Mesendoderm (in vitro differentiated cells): Measurements from ENCODE around the gene ELOVL1.
A peak's percentile ranks its signal among the peaks of the same experiment; 100 is the strongest.

Experiments
- DNase-seq: peaks from one replicate; pipeline ENCODE4 v3.0.0; 2013
- H2AK5ac ChIP-seq: 2 replicates; pipeline ENCODE4 v1.6.1; 2013; ENCODE audit warnings: low read length, inconsistent platforms
- H2BK120ac ChIP-seq: 2 replicates; pipeline ENCODE4 v1.6.1; 2013; ENCODE audit warnings: low read depth, mild to moderate bottlenecking, low read length, moderate library complexity, mixed read lengths
- H2BK15ac ChIP-seq: replicated peaks from 2 replicates; pipeline ENCODE4 v1.6.1; 2013; ENCODE audit warnings: low read depth, mild to moderate bottlenecking, moderate library complexity
- H2BK5ac ChIP-seq: 2 replicates; pipeline ENCODE4 v1.6.1; 2013; ENCODE audit warnings: low read length, inconsistent platforms
- H3K18ac ChIP-seq: 2 replicates; pipeline ENCODE4 v1.6.1; 2013; ENCODE audit warnings: mild to moderate bottlenecking, low read length, mixed read lengths
- H3K23ac ChIP-seq: one replicate; pipeline ENCODE4 v1.6.1; 2013; ENCODE audit warnings: low read length
- H3K27ac ChIP-seq: 2 replicates; pipeline ENCODE4 v1.5.1; 2013; ENCODE audit warnings: low read depth, mild to moderate bottlenecking, inconsistent platforms, low read length, moderate library complexity
- H3K27me3 ChIP-seq: 2 replicates; pipeline ENCODE4 v1.6.1; 2013; ENCODE audit warnings: low read length, control low read depth, mild to moderate bottlenecking, inconsistent platforms; ENCODE audit not compliant: insufficient read depth, poor library complexity
- H3K36me3 ChIP-seq: 2 replicates; pipeline ENCODE4 v1.6.1; 2013; ENCODE audit warnings: low read length, inconsistent platforms; ENCODE audit not compliant: control insufficient read depth, insufficient read depth
- H3K4ac ChIP-seq: one replicate; pipeline ENCODE4 v1.6.1; 2013; ENCODE audit warnings: low read depth, mild to moderate bottlenecking, low read length, moderate library complexity
- H3K4me1 ChIP-seq: 2 replicates; pipeline ENCODE4 v1.6.1; 2013; ENCODE audit warnings: low read depth, low read length, inconsistent platforms; ENCODE audit not compliant: control insufficient read depth
- H3K4me2 ChIP-seq: 2 replicates; pipeline ENCODE4 v1.6.1; 2013; ENCODE audit warnings: low read length
- H3K4me3 ChIP-seq: 2 replicates; pipeline ENCODE4 v1.5.1; 2013; ENCODE audit warnings: mild to moderate bottlenecking, low read length
- H3K56ac ChIP-seq: one replicate; pipeline ENCODE4 v1.6.1; 2013; ENCODE audit warnings: low read length
- H3K79me1 ChIP-seq: 2 replicates; pipeline ENCODE4 v1.6.1; 2013; ENCODE audit warnings: low read length, inconsistent platforms
- H3K79me2 ChIP-seq: 2 replicates; pipeline ENCODE4 v1.6.1; 2013; ENCODE audit warnings: mild to moderate bottlenecking, low read length; ENCODE audit not compliant: control insufficient read depth, insufficient read depth
- H3K9ac ChIP-seq: 2 replicates; pipeline ENCODE4 v1.6.1; 2013; ENCODE audit warnings: low read length, inconsistent platforms
- H4K5ac ChIP-seq: one replicate; pipeline ENCODE4 v1.6.1; 2013; ENCODE audit warnings: low read length
- H4K8ac ChIP-seq: one replicate; pipeline ENCODE4 v1.6.1; 2013; ENCODE audit warnings: low read depth, mild to moderate bottlenecking, control low read depth, low read length, moderate library complexity
- WGBS: extraction: QIAGEN DNeasy Blood & Tissue Kit; methylation state at CpG from one replicate; pipeline ENCODE4 v1.1.7; 2013; ENCODE audit warnings: low lambda C conversion rate, missing lambda C conversion rate; ENCODE audit not compliant: insufficient coverage; ENCODE audit errors: extremely low coverage; 5-methylcytosine and 5-hydroxymethylcytosine counted together

ELOVL1 gene

DNA sequence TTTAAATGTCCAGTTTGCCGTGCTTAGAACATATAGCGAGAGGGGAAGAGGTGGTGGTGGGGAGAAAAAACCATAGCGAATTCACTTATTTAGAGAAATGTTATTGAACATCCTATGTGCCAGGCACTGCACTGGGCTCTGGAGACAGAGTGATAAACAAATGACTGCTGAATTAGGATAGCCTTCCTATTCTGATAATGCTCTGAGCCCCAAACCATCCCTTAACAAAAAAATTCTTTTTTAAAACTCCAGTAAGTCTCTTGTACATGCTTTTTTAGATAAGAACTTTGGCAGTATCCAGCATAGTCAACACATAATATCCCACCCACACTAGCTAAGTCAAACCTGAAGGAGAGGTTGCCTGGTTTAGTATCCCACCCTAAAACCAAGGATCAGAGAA lies 30.4 kb upstream of the ELOVL1 start:
- DNase-seq: no peak
- H3K4me1 ChIP-seq: no peaks in the 10 kb centered on the region
- no peak overlapping the region for H2BK120ac ChIP-seq
- no peak overlapping the region for H3K18ac ChIP-seq
- no peak overlapping the region for H4K5ac ChIP-seq
- no peak overlapping the region for H4K8ac ChIP-seq
- no peak overlapping the region for H3K56ac ChIP-seq
- no CpG with 5 or more reads among the region's 3 CpGs for WGBS
- no peak overlapping the region for H3K4me3 ChIP-seq
- no peak overlapping the region for H3K23ac ChIP-seq
- H3K4ac ChIP-seq: no peak overlapping the region
- no peak overlapping the region for H2BK15ac ChIP-seq
- no peak overlapping the region for H3K4me2 ChIP-seq
- no peak overlapping the region for H3K9ac ChIP-seq
- no peaks in the 10 kb centered on the region for H3K27me3 ChIP-seq
- H2AK5ac ChIP-seq: no peak overlapping the region
- no peaks in the 10 kb centered on the region for H3K79me1 ChIP-seq
- H3K27ac ChIP-seq: no peak overlapping the region
- H3K36me3 ChIP-seq: no peaks in the 10 kb centered on the region
- H2BK5ac ChIP-seq: no peak overlapping the region
- no peaks in the 10 kb centered on the region for H3K79me2 ChIP-seq

DNA sequence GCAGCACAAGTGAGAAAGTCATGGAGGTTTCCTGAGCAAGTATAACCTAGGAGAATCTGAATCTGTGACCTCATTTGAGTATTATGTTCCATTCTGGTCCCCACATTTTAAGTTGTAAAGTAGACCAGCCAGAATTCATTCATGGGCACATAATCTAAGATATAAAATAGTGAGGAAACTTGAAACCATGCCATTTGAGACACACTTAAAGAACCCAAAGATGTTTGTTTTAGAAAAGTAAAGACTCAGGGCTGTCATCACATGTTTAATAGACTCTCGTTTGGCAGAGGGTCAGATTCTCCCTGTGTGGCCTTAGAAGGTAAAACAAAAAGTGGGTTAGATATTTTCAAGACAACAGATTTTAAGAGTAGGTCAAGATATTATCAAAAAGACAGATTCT lies 28.2 kb upstream of the ELOVL1 start:
- Histone ChIP-seq H3K27ac (no peak overlapping the region), H3K18ac (no peak overlapping the region), H3K9ac (no peak overlapping the region), H3K4me1 (no peaks in the 10 kb centered on the region), H3K4me3 (no peak overlapping the region), H4K8ac (no peak overlapping the region), H3K4me2 (no peak overlapping the region), H3K4ac (no peak overlapping the region), H2BK5ac (no peak overlapping the region), H3K79me1 (no peaks in the 10 kb centered on the region), H3K27me3 (no peaks in the 10 kb centered on the region), H2BK120ac (no peak overlapping the region), H3K23ac (no peak overlapping the region), H4K5ac (no peak overlapping the region), H3K36me3 (no peaks in the 10 kb centered on the region), H2AK5ac (no peak overlapping the region), H3K56ac (no peak overlapping the region), H3K79me2 (no peaks in the 10 kb centered on the region), H2BK15ac (no peak overlapping the region)
- no CpG with 5 or more reads among the region's 1 CpG for WGBS
- DNase-seq: no peak

DNA sequence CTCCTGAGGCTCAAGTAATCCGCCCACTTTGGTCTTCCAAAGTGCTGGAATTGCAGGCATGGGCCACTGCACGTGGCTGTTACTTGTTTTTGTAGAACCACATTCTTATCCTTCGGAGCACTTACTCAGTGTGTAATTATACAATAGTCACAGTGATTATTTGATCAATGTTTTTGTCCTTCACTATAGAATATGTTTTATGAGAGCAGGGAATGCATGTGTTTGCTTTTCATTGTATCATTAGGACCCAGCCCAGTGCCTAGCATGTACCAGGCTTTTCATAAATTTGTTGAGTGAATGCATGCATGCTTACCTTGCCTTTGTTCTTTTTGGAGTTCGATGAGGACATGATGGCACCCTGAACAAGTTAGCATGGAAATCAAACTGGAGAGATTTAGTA lies 27.7 kb upstream of the ELOVL1 start:
- Histone ChIP-seq H3K79me1 (peaks cover 1% of the 10 kb centered on the region), H3K27ac (no peak overlapping the region), H2BK120ac (no peak overlapping the region), H3K4me3 (no peak overlapping the region), H3K4me1 (peaks cover 2% of the 10 kb centered on the region), H3K23ac (no peak overlapping the region), H4K8ac (no peak overlapping the region), H3K4ac (no peak overlapping the region), H4K5ac (no peak overlapping the region), H3K9ac (no peak overlapping the region), H3K27me3 (no peaks in the 10 kb centered on the region), H2AK5ac (no peak overlapping the region), H2BK5ac (no peak overlapping the region), H3K56ac (no peak overlapping the region), H3K18ac (no peak overlapping the region), H2BK15ac (no peak overlapping the region), H3K36me3 (no peaks in the 10 kb centered on the region), H3K79me2 (no peaks in the 10 kb centered on the region), H3K4me2 (no peak overlapping the region)
- no peak for DNase-seq
- no CpG with 5 or more reads among the region's 4 CpGs for WGBS

DNA sequence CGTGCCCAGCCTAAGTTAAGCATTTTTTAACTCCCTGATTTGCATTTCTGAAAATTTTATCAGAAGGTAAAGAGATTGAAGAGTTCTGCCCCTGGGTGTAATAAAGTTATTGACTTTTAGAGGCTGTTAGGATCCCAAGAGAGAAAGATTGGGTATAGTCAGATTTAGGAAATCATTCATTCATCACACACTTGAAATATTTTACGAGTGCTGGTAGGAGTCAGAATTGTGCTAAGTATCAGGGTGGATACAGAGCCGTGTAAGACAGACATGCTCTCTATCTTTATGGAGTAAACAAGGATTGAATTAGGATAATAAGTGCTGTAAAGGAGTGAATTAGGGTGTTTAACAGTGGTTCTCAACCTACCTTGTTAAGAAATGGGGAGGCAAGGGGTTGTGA lies 24.9 kb upstream of the ELOVL1 start:
- peaks cover 12% of the 10 kb centered on the region for H3K79me2 ChIP-seq
- H3K9ac ChIP-seq: no peak overlapping the region
- no peak overlapping the region for H3K4me2 ChIP-seq
- H3K18ac ChIP-seq: no peak overlapping the region
- no peak overlapping the region for H4K5ac ChIP-seq
- no peaks in the 10 kb centered on the region for H3K27me3 ChIP-seq
- H2BK5ac ChIP-seq: no peak overlapping the region
- H4K8ac ChIP-seq: no peak overlapping the region
- no peak overlapping the region for H2BK120ac ChIP-seq
- H3K79me1 ChIP-seq: peaks cover 17% of the 10 kb centered on the region
- no peak overlapping the region for H3K23ac ChIP-seq
- H2AK5ac ChIP-seq: no peak overlapping the region
- H3K4me3 ChIP-seq: no peak overlapping the region
- H3K4me1 ChIP-seq: peaks cover 10% of the 10 kb centered on the region
- H2BK15ac ChIP-seq: no peak overlapping the region
- H3K36me3 ChIP-seq: no peaks in the 10 kb centered on the region
- no peak overlapping the region for H3K4ac ChIP-seq
- no peak overlapping the region for H3K56ac ChIP-seq
- no peak overlapping the region for H3K27ac ChIP-seq
- no peak for DNase-seq
- WGBS: no CpG with 5 or more reads among the region's 3 CpGs

DNA sequence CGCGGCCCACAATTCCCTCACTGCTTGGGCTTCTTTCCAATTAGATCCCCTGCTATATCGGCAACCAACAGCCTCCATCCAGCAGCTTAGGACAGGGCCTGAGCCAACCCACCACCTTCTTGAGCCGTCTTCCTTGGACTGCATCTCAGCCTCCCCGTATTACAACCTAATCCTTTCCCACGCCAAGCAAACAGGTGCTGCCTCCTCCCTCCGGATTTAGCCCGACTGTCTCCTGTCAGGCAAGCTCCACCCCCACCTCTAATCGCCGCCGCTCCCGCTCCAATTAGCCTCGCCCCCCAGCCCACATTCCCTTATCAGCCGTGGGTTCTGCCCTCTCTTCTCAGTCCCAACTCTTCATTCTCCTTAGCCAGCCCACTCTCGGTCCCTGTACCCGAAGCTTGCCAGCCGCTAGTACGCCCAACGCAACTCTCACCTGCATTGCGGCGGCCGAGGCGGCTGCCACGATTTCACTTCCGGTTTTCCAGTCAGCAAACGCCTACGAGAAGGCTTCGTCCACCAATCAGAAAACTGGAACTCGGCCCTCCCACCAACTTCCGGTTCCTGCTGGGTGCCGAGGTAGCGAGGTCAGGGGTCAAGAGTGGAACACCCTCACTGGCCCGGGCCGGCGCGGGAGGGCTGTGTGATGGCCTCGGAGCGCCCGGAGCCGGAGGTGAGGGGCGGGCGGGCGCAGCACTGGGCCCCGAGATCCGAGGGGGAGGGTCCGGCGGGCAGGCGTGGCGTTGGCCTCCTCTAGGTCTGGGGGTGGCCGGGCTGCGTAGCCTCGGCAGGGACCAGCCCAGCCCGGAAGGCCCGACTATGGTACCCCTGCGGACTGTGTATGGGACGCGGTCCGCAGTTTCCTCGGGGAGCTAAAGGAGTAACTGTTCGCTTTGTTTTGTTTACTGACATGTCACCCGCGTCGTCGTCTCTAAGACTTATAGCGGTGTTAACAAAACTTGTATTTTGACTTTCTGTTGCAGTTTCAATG lies 21.8 kb upstream of the ELOVL1 start, which contains the start of the genes MED8 and SZT2:
MED8 (minus strand) TSS at position 475 of the 988 bp plus-strand sequence; CDS start at position 439, 36 bp downstream.
SZT2 (plus strand) TSS at position 574 of the 988 bp plus-strand sequence; CDS start at position 644, 70 bp downstream.
- Histone ChIP-seq H3K9ac (peak within 1 kb of the TSS; percentile 92), H3K4me1 (peaks cover 10% of the 10 kb centered on the region), H3K4ac (peak within 1 kb of the TSS; percentile 65), H2BK120ac (no peak within 1 kb of the TSS), H2AK5ac (peak within 1 kb of the TSS; percentile 38), H4K8ac (no peak within 1 kb of the TSS), H3K79me2 (peaks cover 15% of the 10 kb centered on the region), H3K36me3 (peaks cover 16% of the 10 kb centered on the region), H3K4me2 (peak within 1 kb of the TSS; percentile 99), H3K18ac (peak within 1 kb of the TSS; percentile 53), H3K79me1 (peaks cover 20% of the 10 kb centered on the region), H3K4me3 (peak within 1 kb of the TSS; percentile 96), H2BK15ac (no peak within 1 kb of the TSS), H3K23ac (no peak within 1 kb of the TSS), H3K56ac (peak within 1 kb of the TSS; percentile 100), H4K5ac (no peak within 1 kb of the TSS), H3K27ac (peak within 1 kb of the TSS; percentile 34), H3K27me3 (no peaks in the 10 kb centered on the region), H2BK5ac (peak within 1 kb of the TSS; percentile 61)
- WGBS: no CpG with 5 or more reads among the region's 65 CpGs
- peak; percentile 99 for DNase-seq
